Measurements from ENCODE around the gene MIB1. TPM values are rescaled to one million over a fixed set of nuclear protein-coding genes. Genes with fewer than 3 reads are reported as not detected.

The MIB1 gene
- total RNA-seq, 1 donor from 2014 or later = 21.6 TPM

- H3K27ac ChIP-seq = no peak overlapping the region
- intact Hi-C loops (cut with DNase I) = no loop called here
- DNase-seq (ENCODE audit: extremely low spot score in 2 of 2) = no peak
- peaks cover 0 to 5% of the 10 kb centered on the region in 2 donors for H3K36me3 ChIP-seq
- H3K4me1 ChIP-seq = peaks cover 5% of the 10 kb centered on the region
- H3K4me3 ChIP-seq = no peak overlapping the region
- no peaks in the 10 kb centered on the region for H3K27me3 ChIP-seq
- TF ChIP-seq POLR2A (IDR thresholded peaks at IDR 0.05) = no peak
- TF ChIP-seq CTCF (IDR thresholded peaks at IDR 0.05) = no peak
- no peak for TF ChIP-seq POLR2AphosphoS5 (IDR thresholded peaks at IDR 0.05; ENCODE audit: insufficient read depth in 1 of 2, low read depth in 1 of 2)
- H3K9me3 ChIP-seq = no peaks in the 10 kb centered on the region
These were observed 85.6 kb downstream of the MIB1 start for GRCh38 chr18:21826196-21826595.

GRCh38 chr18:21826641-21827302 is 86.2 kb downstream of the MIB1 start:
- no peak overlapping the region for H3K27ac ChIP-seq
- no peak overlapping the region for H3K4me3 ChIP-seq
- H3K27me3 ChIP-seq = no peaks in the 10 kb centered on the region
- intact Hi-C loops (cut with DNase I) = no loop called here
- TF ChIP-seq CTCF (IDR thresholded peaks at IDR 0.05) (no peak), POLR2AphosphoS5 (IDR thresholded peaks at IDR 0.05; ENCODE audit: insufficient read depth in 1 of 2, low read depth in 1 of 2) (no peak), POLR2A (IDR thresholded peaks at IDR 0.05) (no peak)
- DNase-seq (ENCODE audit: extremely low spot score in 2 of 2) = no peak
- H3K9me3 ChIP-seq = no peaks in the 10 kb centered on the region
- H3K4me1 ChIP-seq = peaks cover 5% of the 10 kb centered on the region
- H3K36me3 ChIP-seq = peaks cover 0 to 5% of the 10 kb centered on the region in 2 donors

GRCh38 chr18:21830532-21830931 is 89.9 kb downstream of the MIB1 start:
- H3K27ac ChIP-seq = no peak overlapping the region
- H3K4me3 ChIP-seq = no peak overlapping the region
- H3K36me3 ChIP-seq = no peaks in the 10 kb centered on the region
- H3K27me3 ChIP-seq = no peaks in the 10 kb centered on the region
- TF ChIP-seq POLR2AphosphoS5 (IDR thresholded peaks at IDR 0.05; ENCODE audit: insufficient read depth in 1 of 2, low read depth in 1 of 2) (no peak), CTCF (IDR thresholded peaks at IDR 0.05) (no peak), POLR2A (IDR thresholded peaks at IDR 0.05) (no peak)
- H3K9me3 ChIP-seq = no peaks in the 10 kb centered on the region
- DNase-seq (ENCODE audit: extremely low spot score in 2 of 2) = no peak
- H3K4me1 ChIP-seq = peaks cover 5% of the 10 kb centered on the region
- intact Hi-C loops (cut with DNase I) = no loop called here

- H3K9me3 ChIP-seq = no peaks in the 10 kb centered on the region
- H3K4me1 ChIP-seq = peaks cover 5% of the 10 kb centered on the region
- H3K27ac ChIP-seq = peak overlapping the region; percentile 15
- H3K27me3 ChIP-seq = no peaks in the 10 kb centered on the region
- TF ChIP-seq POLR2A (IDR thresholded peaks at IDR 0.05) (no peak), CTCF (IDR thresholded peaks at IDR 0.05) (no peak), POLR2AphosphoS5 (IDR thresholded peaks at IDR 0.05; ENCODE audit: insufficient read depth in 1 of 2, low read depth in 1 of 2) (peak in 1 of 2 donors; percentile 64)
- peak overlapping the region in 1 of 2 donors; percentile 2 for H3K4me3 ChIP-seq
- DNase-seq (ENCODE audit: extremely low spot score in 2 of 2) = no peak
- intact Hi-C loops (cut with DNase I) = no loop called here
- no peaks in the 10 kb centered on the region for H3K36me3 ChIP-seq
These were observed 90.8 kb downstream of the MIB1 start for GRCh38 chr18:21831413-21831831.

GRCh38 chr18:21833604-21834298 is 93.2 kb downstream of the MIB1 start:
- Histone ChIP-seq H3K27ac (no peak overlapping the region), H3K9me3 (no peaks in the 10 kb centered on the region), H3K36me3 (peaks cover 0 to 5% of the 10 kb centered on the region in 2 donors), H3K27me3 (no peaks in the 10 kb centered on the region), H3K4me3 (no peak overlapping the region), H3K4me1 (no peaks in the 10 kb centered on the region)
- TF ChIP-seq POLR2AphosphoS5 (IDR thresholded peaks at IDR 0.05; ENCODE audit: insufficient read depth in 1 of 2, low read depth in 1 of 2) (no peak), POLR2A (IDR thresholded peaks at IDR 0.05) (no peak)
- DNase-seq (ENCODE audit: extremely low spot score in 2 of 2) = no peak
- intact Hi-C loops (cut with DNase I) = no loop called here

All from vagina (tissue), 2 donors.